GM18909 (cell line): ENCODE results near the gene CYSLTR1.
"Not testable (repeated sequence)": the region's sequence is repeated elsewhere in the genome, so short reads cannot be mapped to it uniquely, and the experiment has no call there.

Experiments
- ATAC-seq: cut with Tn5 transposase; IDR thresholded peaks from one replicate; pipeline ENCODE4 v1.9.1; 2021; ENCODE audit warnings: mild to moderate bottlenecking; ENCODE audit not compliant: unreplicated experiment, poor library complexity

Gene CYSLTR1

GRCh38 chrX:78237127-78237526 lies 90.3 kb downstream of the CYSLTR1 start:
- ATAC-seq: no peak

DNA sequence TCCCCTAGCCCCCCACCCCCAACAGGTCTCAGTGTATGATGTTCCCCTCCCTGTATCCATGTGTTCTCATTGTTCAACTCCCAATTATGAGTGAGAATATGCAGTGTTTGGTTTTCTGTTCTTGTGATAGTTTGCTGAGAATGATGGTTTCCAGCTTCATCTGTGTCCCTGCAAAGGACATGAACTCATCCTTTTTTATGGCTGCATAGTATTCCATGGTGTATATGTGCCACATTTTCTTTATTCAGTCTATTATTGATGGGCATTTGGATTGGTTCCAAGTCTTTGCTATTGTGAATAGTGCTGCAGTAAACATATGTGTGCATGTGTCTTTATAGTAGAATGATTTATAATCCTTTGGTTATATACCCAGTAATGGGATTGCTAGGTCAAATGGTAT lies 101.4 kb downstream of the CYSLTR1 start:
- ATAC-seq: not testable (repeated sequence)
